OCI-LY3 (cell line): Measurements from ENCODE around the gene GFER.

ENCODE experiments used
- EZH2phosphoT487 ChIP-seq: fragments of 200-600 bp; shearing (Covaris generic); IDR thresholded peaks from 2 replicates; pipeline ENCODE4 v1.6.1; 2018; ENCODE audit warnings: antibody characterized with exemption, mixed run types, low read depth
- TF ChIP-seq, protein P1 (sequence below): fragments of 200-600, 300-600 bp; sonication (generic); IDR thresholded peaks from 2 replicates; pipeline ENCODE4 v1.5.1; 2014; ENCODE audit warnings: antibody characterized with exemption, low read length, low read depth

DNA sequence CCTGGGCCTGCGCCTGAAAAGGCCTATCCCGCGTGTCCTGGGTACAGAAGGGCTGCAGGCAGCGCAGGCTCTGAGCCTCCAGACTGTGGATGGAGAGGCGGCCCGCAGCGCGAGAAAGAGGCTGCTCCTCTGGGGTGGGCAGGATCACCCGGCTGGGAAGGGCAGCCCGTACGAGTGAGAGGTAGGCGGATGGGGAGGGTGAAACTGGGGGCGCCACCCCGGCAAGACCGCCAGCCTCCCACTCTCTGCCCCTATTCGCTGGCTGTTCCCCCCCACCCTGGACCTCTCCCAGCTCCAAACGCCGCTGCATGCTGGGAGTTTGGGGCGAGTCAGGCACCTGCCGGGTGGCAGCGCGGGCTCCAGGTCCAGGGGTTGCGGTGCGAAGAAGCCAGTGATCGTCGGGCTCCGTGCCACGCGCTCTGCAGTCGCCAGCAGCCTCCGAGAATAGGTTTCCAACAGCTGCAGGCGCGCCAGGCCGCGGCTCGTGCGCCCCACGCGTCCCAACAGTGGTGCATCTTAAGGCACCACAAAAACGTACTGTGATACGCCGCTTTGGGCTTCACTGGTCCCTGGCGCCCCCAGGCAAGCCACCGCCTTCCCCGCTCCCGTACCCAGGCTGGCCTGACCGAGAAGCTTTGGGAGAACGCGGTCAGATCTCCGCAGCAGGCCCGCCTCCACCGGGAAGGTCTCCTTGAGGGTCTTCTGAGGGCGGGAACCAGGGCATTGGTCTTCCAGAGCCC is 3.8 kb upstream of the GFER start:
- TF ChIP-seq, protein P1, sequence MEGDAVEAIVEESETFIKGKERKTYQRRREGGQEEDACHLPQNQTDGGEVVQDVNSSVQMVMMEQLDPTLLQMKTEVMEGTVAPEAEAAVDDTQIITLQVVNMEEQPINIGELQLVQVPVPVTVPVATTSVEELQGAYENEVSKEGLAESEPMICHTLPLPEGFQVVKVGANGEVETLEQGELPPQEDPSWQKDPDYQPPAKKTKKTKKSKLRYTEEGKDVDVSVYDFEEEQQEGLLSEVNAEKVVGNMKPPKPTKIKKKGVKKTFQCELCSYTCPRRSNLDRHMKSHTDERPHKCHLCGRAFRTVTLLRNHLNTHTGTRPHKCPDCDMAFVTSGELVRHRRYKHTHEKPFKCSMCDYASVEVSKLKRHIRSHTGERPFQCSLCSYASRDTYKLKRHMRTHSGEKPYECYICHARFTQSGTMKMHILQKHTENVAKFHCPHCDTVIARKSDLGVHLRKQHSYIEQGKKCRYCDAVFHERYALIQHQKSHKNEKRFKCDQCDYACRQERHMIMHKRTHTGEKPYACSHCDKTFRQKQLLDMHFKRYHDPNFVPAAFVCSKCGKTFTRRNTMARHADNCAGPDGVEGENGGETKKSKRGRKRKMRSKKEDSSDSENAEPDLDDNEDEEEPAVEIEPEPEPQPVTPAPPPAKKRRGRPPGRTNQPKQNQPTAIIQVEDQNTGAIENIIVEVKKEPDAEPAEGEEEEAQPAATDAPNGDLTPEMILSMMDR, result no peak
- no peak for TF ChIP-seq EZH2phosphoT487
